Muscle layer of duodenum (tissue), 2 donors: Measurements from ENCODE around the gene NDUFS7.
A peak's percentile ranks its signal among the peaks of the same experiment; 100 is the strongest.

Source experiments
- H3K27ac ChIP-seq: one replicate; pipeline ENCODE4 v1.7.0; 2013; ENCODE audit warnings: mild to moderate bottlenecking, low read length
- H3K27me3 ChIP-seq: one replicate; pipeline ENCODE4 v1.7.0; 2013; ENCODE audit warnings: low read depth, mild to moderate bottlenecking, control low read depth, low read length
- H3K36me3 ChIP-seq, 2 donors: one replicate each; pipeline ENCODE4 v1.7.0; 2013; ENCODE audit warnings: low read length in 2 of 2, control low read depth in 1 of 2, mild to moderate bottlenecking in 1 of 2; ENCODE audit not compliant: insufficient read depth in 2 of 2, control insufficient read depth in 1 of 2
- H3K4me1 ChIP-seq, 2 donors: one replicate each; pipeline ENCODE4 v1.7.0; 2013; ENCODE audit warnings: low read length in 2 of 2, mild to moderate bottlenecking in 2 of 2, control low read depth in 1 of 2, moderate library complexity in 1 of 2; ENCODE audit not compliant: insufficient read depth in 2 of 2, control insufficient read depth in 1 of 2
- H3K4me3 ChIP-seq, 2 donors: one replicate each; pipeline ENCODE4 v1.7.0; 2013; ENCODE audit warnings: low read length in 2 of 2, low read depth in 1 of 2, mild to moderate bottlenecking in 1 of 2
- H3K9me3 ChIP-seq, 2 donors: one replicate each; pipeline ENCODE4 v1.7.0; 2013; ENCODE audit warnings: low read length in 2 of 2, control low read depth in 1 of 2, mild to moderate bottlenecking in 1 of 2; ENCODE audit not compliant: control insufficient read depth in 1 of 2
- donor health status: healthy.

The NDUFS7 gene

GRCh38 chr19:1377965-1378785 is 5.5 kb upstream of the NDUFS7 start:
- H3K36me3 ChIP-seq = peaks cover 0 to 33% of the 10 kb centered on the region in 2 donors
- H3K4me3 ChIP-seq = no peak overlapping the region
- H3K9me3 ChIP-seq = no peaks in the 10 kb centered on the region
- H3K27ac ChIP-seq = no peak overlapping the region
- peaks cover 0 to 5% of the 10 kb centered on the region in 2 donors for H3K4me1 ChIP-seq
- no peaks in the 10 kb centered on the region for H3K27me3 ChIP-seq

- Histone ChIP-seq H3K36me3 (peaks cover 0 to 21% of the 10 kb centered on the region in 2 donors), H3K27me3 (no peaks in the 10 kb centered on the region), H3K4me3 (no peak overlapping the region), H3K27ac (no peak overlapping the region), H3K4me1 (peaks cover 0 to 3% of the 10 kb centered on the region in 2 donors), H3K9me3 (no peaks in the 10 kb centered on the region)
Observed at GRCh38 chr19:1379126-1379905, 4.4 kb upstream of the NDUFS7 start.

- Histone ChIP-seq H3K4me3 (no peak overlapping the region), H3K27me3 (no peaks in the 10 kb centered on the region), H3K36me3 (peaks cover 0 to 18% of the 10 kb centered on the region in 2 donors), H3K27ac (no peak overlapping the region), H3K4me1 (peaks cover 0 to 10% of the 10 kb centered on the region in 2 donors), H3K9me3 (no peaks in the 10 kb centered on the region)
Observed at GRCh38 chr19:1379961-1380489, 3.7 kb upstream of the NDUFS7 start.

GRCh38 chr19:1382250-1382649 is 1.5 kb upstream of the NDUFS7 start:
- no peak overlapping the region for H3K27ac ChIP-seq
- H3K9me3 ChIP-seq = no peaks in the 10 kb centered on the region
- H3K27me3 ChIP-seq = no peaks in the 10 kb centered on the region
- H3K4me1 ChIP-seq = peaks cover 0 to 30% of the 10 kb centered on the region in 2 donors
- H3K4me3 ChIP-seq = no peak overlapping the region
- peaks cover 0 to 16% of the 10 kb centered on the region in 2 donors for H3K36me3 ChIP-seq

- Histone ChIP-seq H3K9me3 (no peaks in the 10 kb centered on the region), H3K27ac (no peak overlapping the region), H3K4me1 (peaks cover 0 to 34% of the 10 kb centered on the region in 2 donors), H3K27me3 (no peaks in the 10 kb centered on the region), H3K4me3 (peak overlapping the region in 1 of 2 donors; percentile 98), H3K36me3 (peaks cover 0 to 13% of the 10 kb centered on the region in 2 donors)
Observed at GRCh38 chr19:1383017-1383311, 743 bp upstream of the NDUFS7 start.

GRCh38 chr19:1384085-1384462 is 367 bp downstream of the NDUFS7 start:
- no peaks in the 10 kb centered on the region for H3K27me3 ChIP-seq
- no peaks in the 10 kb centered on the region for H3K9me3 ChIP-seq
- peak overlapping the region; percentile 92 to 98 for H3K4me3 ChIP-seq
- H3K36me3 ChIP-seq = peaks cover 4 to 22% of the 10 kb centered on the region in 2 donors
- H3K27ac ChIP-seq = peak overlapping the region; percentile 75
- H3K4me1 ChIP-seq = peaks cover 0 to 34% of the 10 kb centered on the region in 2 donors

- H3K36me3 ChIP-seq = peaks cover 9 to 27% of the 10 kb centered on the region in 2 donors
- no peaks in the 10 kb centered on the region for H3K9me3 ChIP-seq
- peak overlapping the region; percentile 92 to 98 for H3K4me3 ChIP-seq
- H3K27me3 ChIP-seq = no peaks in the 10 kb centered on the region
- peaks cover 0 to 34% of the 10 kb centered on the region in 2 donors for H3K4me1 ChIP-seq
- H3K27ac ChIP-seq = peak overlapping the region; percentile 75
Observed at GRCh38 chr19:1384478-1385110, 887 bp downstream of the NDUFS7 start.

- peaks cover 0 to 34% of the 10 kb centered on the region in 2 donors for H3K4me1 ChIP-seq
- H3K27me3 ChIP-seq = no peaks in the 10 kb centered on the region
- H3K36me3 ChIP-seq = peaks cover 10 to 39% of the 10 kb centered on the region in 2 donors
- H3K27ac ChIP-seq = no peak overlapping the region
- H3K4me3 ChIP-seq = no peak overlapping the region
- H3K9me3 ChIP-seq = no peaks in the 10 kb centered on the region
Observed at GRCh38 chr19:1385816-1386215, 2.1 kb downstream of the NDUFS7 start.

- Histone ChIP-seq H3K4me1 (peaks cover 0 to 34% of the 10 kb centered on the region in 2 donors), H3K36me3 (peaks cover 10 to 49% of the 10 kb centered on the region in 2 donors), H3K9me3 (no peaks in the 10 kb centered on the region), H3K27me3 (no peaks in the 10 kb centered on the region), H3K27ac (no peak overlapping the region), H3K4me3 (no peak overlapping the region)
Observed at GRCh38 chr19:1386945-1387683, 3.4 kb downstream of the NDUFS7 start.

- peaks cover 15 to 57% of the 10 kb centered on the region in 2 donors for H3K36me3 ChIP-seq
- H3K27ac ChIP-seq = no peak overlapping the region
Observed at GRCh38 chr19:1387684-1388636, 4.3 kb downstream of the NDUFS7 start.

More at GRCh38 chr19:1387684-1388636, 4.3 kb downstream of the NDUFS7 start:
- no peak overlapping the region for H3K4me3 ChIP-seq
- H3K9me3 ChIP-seq = no peaks in the 10 kb centered on the region
- H3K27me3 ChIP-seq = no peaks in the 10 kb centered on the region
- H3K4me1 ChIP-seq = peaks cover 0 to 34% of the 10 kb centered on the region in 2 donors
